NT2/D1 (cell line): Measurements from ENCODE around the gene FBXW11.

Experiments
- DNase-seq: peaks from one replicate; pipeline ENCODE4 v3.0.0-alpha.2; 2011; ENCODE audit warnings: low read depth, low spot score
- H3K27me3 ChIP-seq: 2 replicates; pipeline ENCODE4 v1.6.0; 2011; ENCODE audit warnings: mild to moderate bottlenecking; ENCODE audit not compliant: insufficient read length, insufficient read depth
- H3K36me3 ChIP-seq: 2 replicates; pipeline ENCODE4 v1.6.1; 2011; ENCODE audit warnings: mild to moderate bottlenecking, low read length, mixed read lengths; ENCODE audit not compliant: insufficient read depth, insufficient read length
- H3K4me1 ChIP-seq: 2 replicates; pipeline ENCODE4 v1.5.1; 2011; ENCODE audit not compliant: insufficient read depth, insufficient read length
- H3K4me3 ChIP-seq: 2 replicates; pipeline ENCODE4 v1.5.1; 2011; ENCODE audit warnings: low read depth; ENCODE audit not compliant: insufficient read length
- H3K9ac ChIP-seq: 2 replicates; pipeline ENCODE4 v1.6.0; 2011; ENCODE audit warnings: low read depth; ENCODE audit not compliant: insufficient read length
- H3K9me3 ChIP-seq: 2 replicates; pipeline ENCODE4 v1.5.1; 2011; ENCODE audit warnings: mild to moderate bottlenecking, low read length; ENCODE audit not compliant: insufficient read depth
- SUZ12 ChIP-seq: IDR thresholded peaks from 2 replicates; pipeline ENCODE4 v1.6.1; 2011; ENCODE audit not compliant: insufficient read length, insufficient read depth; ENCODE audit errors: extremely low read depth
- YY1 ChIP-seq: IDR thresholded peaks from 2 replicates; pipeline ENCODE4 v1.6.1; 2011; ENCODE audit not compliant: insufficient read length, insufficient read depth
- ZNF274 ChIP-seq: IDR thresholded peaks from 2 replicates; pipeline ENCODE4 v1.6.1; 2011; ENCODE audit warnings: mild to moderate bottlenecking, low read depth, low read length

Gene FBXW11

GRCh38 chr5:171852255-171852681 is 154.2 kb downstream of the FBXW11 start:
- Histone ChIP-seq H3K27me3 (no peaks in the 10 kb centered on the region), H3K9me3 (no peaks in the 10 kb centered on the region), H3K9ac (no peak overlapping the region), H3K36me3 (no peaks in the 10 kb centered on the region), H3K4me1 (no peaks in the 10 kb centered on the region), H3K4me3 (no peak overlapping the region)
- TF ChIP-seq ZNF274 (no peak), YY1 (no peak), SUZ12 (no peak)
- DNase-seq, result no peak

GRCh38 chr5:171851251-171851650 is 155.2 kb downstream of the FBXW11 start:
- Histone ChIP-seq H3K9me3 (peaks cover 3% of the 10 kb centered on the region; the same call in 1 of the 2 replicates), H3K4me1 (no peaks in the 10 kb centered on the region), H3K27me3 (no peaks in the 10 kb centered on the region), H3K9ac (no peak overlapping the region), H3K36me3 (no peaks in the 10 kb centered on the region), H3K4me3 (no peak overlapping the region)
- no peak for DNase-seq
- TF ChIP-seq ZNF274 (no peak), SUZ12 (no peak), YY1 (no peak)

- TF ChIP-seq SUZ12 (no peak), YY1 (no peak), ZNF274 (no peak)
- Histone ChIP-seq H3K27me3 (no peaks in the 10 kb centered on the region), H3K4me3 (no peak overlapping the region), H3K4me1 (no peaks in the 10 kb centered on the region), H3K9me3 (peaks cover 4% of the 10 kb centered on the region; the same call in 1 of the 2 replicates), H3K36me3 (no peaks in the 10 kb centered on the region), H3K9ac (no peak overlapping the region)
- DNase-seq, result peak; percentile 43
These were observed 156.0 kb downstream of the FBXW11 start for GRCh38 chr5:171850324-171850947.

- Histone ChIP-seq H3K9me3 (peaks cover 4% of the 10 kb centered on the region; the same call in 1 of the 2 replicates), H3K36me3 (no peaks in the 10 kb centered on the region), H3K4me1 (no peaks in the 10 kb centered on the region), H3K9ac (no peak overlapping the region), H3K4me3 (no peak overlapping the region), H3K27me3 (no peaks in the 10 kb centered on the region)
- TF ChIP-seq YY1, result no peak
- no peak for TF ChIP-seq ZNF274
- TF ChIP-seq SUZ12, result no peak
- DNase-seq, result no peak
These were observed 156.7 kb downstream of the FBXW11 start for GRCh38 chr5:171849585-171850323.

- no peak for DNase-seq
- H3K4me3 ChIP-seq, result no peak overlapping the region
- H3K4me1 ChIP-seq, result no peaks in the 10 kb centered on the region
- H3K9me3 ChIP-seq, result peaks cover 4% of the 10 kb centered on the region; the same call in 1 of the 2 replicates
- no peaks in the 10 kb centered on the region for H3K36me3 ChIP-seq
- no peaks in the 10 kb centered on the region for H3K27me3 ChIP-seq
- H3K9ac ChIP-seq, result no peak overlapping the region
- no peak for TF ChIP-seq ZNF274
- TF ChIP-seq SUZ12, result no peak
- TF ChIP-seq YY1, result no peak
These were observed 157.4 kb downstream of the FBXW11 start for GRCh38 chr5:171848911-171849520.

- Histone ChIP-seq H3K9me3 (peaks cover 4% of the 10 kb centered on the region; the same call in 1 of the 2 replicates), H3K36me3 (no peaks in the 10 kb centered on the region), H3K4me1 (no peaks in the 10 kb centered on the region), H3K27me3 (no peaks in the 10 kb centered on the region), H3K9ac (no peak overlapping the region), H3K4me3 (no peak overlapping the region)
- TF ChIP-seq YY1 (no peak), SUZ12 (no peak), ZNF274 (no peak)
- DNase-seq, result no peak
These were observed 158.0 kb downstream of the FBXW11 start for GRCh38 chr5:171848486-171848885.

GRCh38 chr5:171848006-171848405 is 158.4 kb downstream of the FBXW11 start:
- no peaks in the 10 kb centered on the region for H3K36me3 ChIP-seq
- no peak for TF ChIP-seq ZNF274
- no peak for TF ChIP-seq SUZ12
- H3K27me3 ChIP-seq, result no peaks in the 10 kb centered on the region
- H3K9me3 ChIP-seq, result peaks cover 4% of the 10 kb centered on the region; the same call in 1 of the 2 replicates
- DNase-seq, result no peak
- H3K9ac ChIP-seq, result no peak overlapping the region
- no peaks in the 10 kb centered on the region for H3K4me1 ChIP-seq
- H3K4me3 ChIP-seq, result no peak overlapping the region
